HL-60 (cell line): Measurements from ENCODE around the gene KCMF1.
A peak's percentile ranks its signal among the peaks of the same experiment; 100 is the strongest.

Source experiments
- DNase-seq, 2 experiments: peaks; one replicate each; pipeline ENCODE4 v3.0.0-alpha.2; 2010 to 2020; ENCODE audit warnings: low read depth in 1 of 2, low spot score in 1 of 2
- H3K27ac ChIP-seq: fragments of 250-450 bp; sonication (Bioruptor Pico); replicated peaks from 2 replicates; pipeline ENCODE4 v1.5.1; 2020; ENCODE audit warnings: mild to moderate bottlenecking, moderate library complexity
- H3K27me3 ChIP-seq: fragments of 250-450 bp; sonication (Bioruptor Pico); 2 replicates; pipeline ENCODE4 v1.5.1; 2021; ENCODE audit warnings: mild to moderate bottlenecking, moderate library complexity; ENCODE audit not compliant: insufficient read depth, poor library complexity, severe bottlenecking
- H3K4me3 ChIP-seq: replicated peaks from 2 replicates; pipeline ENCODE4 v1.5.1; 2011; ENCODE audit warnings: mild to moderate bottlenecking, control low read depth, low read length; ENCODE audit not compliant: insufficient read depth
- GABPA ChIP-seq: IDR thresholded peaks from 2 replicates; pipeline ENCODE4 v1.6.1; 2012; ENCODE audit warnings: low read depth
- POLR2AphosphoS5 ChIP-seq: IDR thresholded peaks from 2 replicates; pipeline ENCODE4 v1.6.1; 2012; ENCODE audit warnings: low read depth
- SPI1 ChIP-seq: IDR thresholded peaks from 2 replicates; pipeline ENCODE4 v1.6.1; 2012; ENCODE audit warnings: low read depth, mild to moderate bottlenecking, borderline replicate concordance
- long read RNA-seq: library from polyadenylated mRNA; unstranded; transcript quantifications from one replicate; pipeline ENCODE4 v2.0.0, GENCODE V29; 2020
- TF ChIP-seq, protein P1 (sequence below): IDR thresholded peaks from 2 replicates; pipeline ENCODE4 v1.6.1; 2012; ENCODE audit warnings: low read depth; ENCODE audit not compliant: insufficient replicate concordance
- TF ChIP-seq, protein P2 (sequence below): IDR thresholded peaks from one replicate; pipeline ENCODE4 v1.5.1; 2011; ENCODE audit warnings: low read length, control low read depth, inconsistent platforms; ENCODE audit not compliant: insufficient read depth

KCMF1 gene
- long read RNA-seq, full-length matches to known transcripts, result 5 of 12 reads
- long read RNA-seq, partial matches to known transcripts, result 2 of 12 reads
- long read RNA-seq, other reads (novel, unspliced or antisense), result 5 of 12 reads

DNA sequence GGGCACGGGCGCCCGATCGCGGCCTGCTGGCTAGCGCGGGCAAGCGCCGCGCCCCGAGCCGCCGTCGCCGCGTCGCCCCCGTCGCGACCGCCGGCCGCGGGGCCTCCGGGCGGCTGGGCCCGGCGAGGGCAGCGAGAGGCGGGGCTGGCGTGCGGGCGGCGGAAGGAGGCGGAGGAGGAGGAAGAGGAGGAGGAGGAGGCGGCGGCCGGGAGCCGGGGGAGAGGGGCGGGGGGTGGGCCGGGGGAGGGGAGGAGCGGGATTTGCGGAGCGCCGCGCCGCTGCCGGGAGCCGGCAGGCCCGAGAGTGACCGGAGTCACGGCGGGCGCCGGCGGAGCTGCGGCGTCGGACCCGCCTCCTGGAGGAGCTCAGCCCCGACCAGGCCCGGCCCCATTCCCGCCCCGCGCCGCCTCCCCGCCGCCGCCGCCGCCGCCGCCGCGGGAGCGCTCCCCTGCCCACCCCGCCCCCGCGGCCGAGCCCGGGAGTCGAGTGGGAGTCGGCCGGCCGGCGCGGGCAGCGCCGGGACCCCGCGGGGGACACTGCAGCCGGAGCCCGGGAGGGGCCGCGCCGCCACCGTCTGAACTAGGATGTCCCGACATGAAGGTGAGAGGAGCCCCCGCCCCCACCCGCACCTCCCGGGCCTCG is at the start of gene KCMF1:
Gene KCMF1 (plus strand): TSS at position 294 of the 642 bp plus-strand sequence. CDS start 291 bp downstream, at position 585.
- Histone ChIP-seq H3K27me3 (no peaks in the 10 kb centered on the region), H3K27ac (peak within 1 kb of the TSS; percentile 98), H3K4me3 (peak within 1 kb of the TSS; percentile 71)
- DNase-seq, result peak in 1 of 2 experiments; percentile 76
- no peak for TF ChIP-seq POLR2AphosphoS5
- no peak for TF ChIP-seq SPI1
- TF ChIP-seq, protein P1, sequence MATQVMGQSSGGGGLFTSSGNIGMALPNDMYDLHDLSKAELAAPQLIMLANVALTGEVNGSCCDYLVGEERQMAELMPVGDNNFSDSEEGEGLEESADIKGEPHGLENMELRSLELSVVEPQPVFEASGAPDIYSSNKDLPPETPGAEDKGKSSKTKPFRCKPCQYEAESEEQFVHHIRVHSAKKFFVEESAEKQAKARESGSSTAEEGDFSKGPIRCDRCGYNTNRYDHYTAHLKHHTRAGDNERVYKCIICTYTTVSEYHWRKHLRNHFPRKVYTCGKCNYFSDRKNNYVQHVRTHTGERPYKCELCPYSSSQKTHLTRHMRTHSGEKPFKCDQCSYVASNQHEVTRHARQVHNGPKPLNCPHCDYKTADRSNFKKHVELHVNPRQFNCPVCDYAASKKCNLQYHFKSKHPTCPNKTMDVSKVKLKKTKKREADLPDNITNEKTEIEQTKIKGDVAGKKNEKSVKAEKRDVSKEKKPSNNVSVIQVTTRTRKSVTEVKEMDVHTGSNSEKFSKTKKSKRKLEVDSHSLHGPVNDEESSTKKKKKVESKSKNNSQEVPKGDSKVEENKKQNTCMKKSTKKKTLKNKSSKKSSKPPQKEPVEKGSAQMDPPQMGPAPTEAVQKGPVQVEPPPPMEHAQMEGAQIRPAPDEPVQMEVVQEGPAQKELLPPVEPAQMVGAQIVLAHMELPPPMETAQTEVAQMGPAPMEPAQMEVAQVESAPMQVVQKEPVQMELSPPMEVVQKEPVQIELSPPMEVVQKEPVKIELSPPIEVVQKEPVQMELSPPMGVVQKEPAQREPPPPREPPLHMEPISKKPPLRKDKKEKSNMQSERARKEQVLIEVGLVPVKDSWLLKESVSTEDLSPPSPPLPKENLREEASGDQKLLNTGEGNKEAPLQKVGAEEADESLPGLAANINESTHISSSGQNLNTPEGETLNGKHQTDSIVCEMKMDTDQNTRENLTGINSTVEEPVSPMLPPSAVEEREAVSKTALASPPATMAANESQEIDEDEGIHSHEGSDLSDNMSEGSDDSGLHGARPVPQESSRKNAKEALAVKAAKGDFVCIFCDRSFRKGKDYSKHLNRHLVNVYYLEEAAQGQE, result no peak
- TF ChIP-seq, protein P2, sequence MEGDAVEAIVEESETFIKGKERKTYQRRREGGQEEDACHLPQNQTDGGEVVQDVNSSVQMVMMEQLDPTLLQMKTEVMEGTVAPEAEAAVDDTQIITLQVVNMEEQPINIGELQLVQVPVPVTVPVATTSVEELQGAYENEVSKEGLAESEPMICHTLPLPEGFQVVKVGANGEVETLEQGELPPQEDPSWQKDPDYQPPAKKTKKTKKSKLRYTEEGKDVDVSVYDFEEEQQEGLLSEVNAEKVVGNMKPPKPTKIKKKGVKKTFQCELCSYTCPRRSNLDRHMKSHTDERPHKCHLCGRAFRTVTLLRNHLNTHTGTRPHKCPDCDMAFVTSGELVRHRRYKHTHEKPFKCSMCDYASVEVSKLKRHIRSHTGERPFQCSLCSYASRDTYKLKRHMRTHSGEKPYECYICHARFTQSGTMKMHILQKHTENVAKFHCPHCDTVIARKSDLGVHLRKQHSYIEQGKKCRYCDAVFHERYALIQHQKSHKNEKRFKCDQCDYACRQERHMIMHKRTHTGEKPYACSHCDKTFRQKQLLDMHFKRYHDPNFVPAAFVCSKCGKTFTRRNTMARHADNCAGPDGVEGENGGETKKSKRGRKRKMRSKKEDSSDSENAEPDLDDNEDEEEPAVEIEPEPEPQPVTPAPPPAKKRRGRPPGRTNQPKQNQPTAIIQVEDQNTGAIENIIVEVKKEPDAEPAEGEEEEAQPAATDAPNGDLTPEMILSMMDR, result no peak
- no peak for TF ChIP-seq GABPA

DNA sequence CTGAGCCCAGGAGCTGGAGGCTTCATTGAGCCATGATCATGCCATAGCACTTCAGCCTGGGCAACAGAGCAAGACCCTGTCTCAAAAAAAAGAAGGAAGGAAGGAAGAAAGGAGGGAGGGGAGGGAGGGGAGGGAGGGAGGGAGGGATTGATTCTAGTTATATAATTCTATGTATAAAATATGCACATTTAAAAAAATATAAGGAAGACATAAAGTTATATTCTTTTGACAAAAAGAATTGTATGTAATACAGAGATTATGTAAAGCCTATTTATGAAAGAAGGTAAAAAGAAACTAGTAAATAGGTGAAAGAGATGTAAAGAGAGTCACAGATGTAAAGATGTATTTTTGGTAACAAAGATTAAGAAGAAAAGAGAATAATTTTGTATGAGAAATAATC is 48.0 kb upstream of the KCMF1 start:
- no peak overlapping the region for H3K4me3 ChIP-seq
- no peaks in the 10 kb centered on the region for H3K27me3 ChIP-seq
- TF ChIP-seq, protein P1, result no peak
- TF ChIP-seq POLR2AphosphoS5, result no peak
- no peak for TF ChIP-seq SPI1
- no peak for TF ChIP-seq GABPA
- TF ChIP-seq, protein P2, result no peak
- DNase-seq, result no peak
- no peak overlapping the region for H3K27ac ChIP-seq

DNA sequence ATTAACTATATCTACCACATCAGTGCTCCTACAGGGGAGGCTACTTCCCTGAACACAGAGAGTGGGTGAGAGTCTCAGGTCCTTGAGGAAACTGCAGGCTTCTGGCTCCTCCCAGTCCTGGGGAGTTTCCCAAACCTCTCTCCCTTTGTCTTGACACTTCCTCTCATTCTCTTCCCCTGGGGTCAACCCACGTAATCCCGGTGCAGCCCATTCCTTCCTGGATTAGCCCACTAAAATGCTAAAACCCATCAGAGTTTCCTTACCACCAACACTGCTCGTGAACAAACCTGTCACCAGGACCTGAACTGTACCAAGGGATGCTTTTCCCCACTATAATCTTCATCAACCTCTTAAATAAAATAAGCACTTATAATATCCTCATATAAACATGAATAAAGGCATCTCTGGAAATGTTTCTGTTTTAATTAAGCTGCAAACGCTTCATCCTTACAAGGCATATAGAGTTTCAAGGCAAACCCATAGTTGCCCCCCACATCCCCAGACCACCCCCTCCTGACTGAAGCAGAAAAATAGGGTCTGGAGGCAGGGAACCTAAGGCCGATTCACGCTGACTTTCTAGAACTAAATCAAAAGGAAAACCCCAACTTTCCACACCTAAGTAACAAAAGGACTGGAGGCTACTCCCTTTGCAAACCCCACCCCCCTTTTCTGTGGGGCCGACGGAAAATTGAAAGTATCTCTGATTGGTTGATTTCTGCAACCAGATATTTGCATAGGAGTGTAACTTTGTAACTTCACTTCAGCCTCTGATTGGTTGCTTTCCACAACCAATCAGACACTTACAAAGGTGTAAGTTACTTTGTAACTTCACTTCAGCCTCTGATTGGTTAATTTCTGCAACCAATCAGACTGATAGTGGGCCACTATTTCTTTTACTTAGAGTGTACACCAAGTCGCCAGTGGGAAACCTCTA is 46.5 kb upstream of the KCMF1 start:
- H3K27me3 ChIP-seq, result no peaks in the 10 kb centered on the region
- TF ChIP-seq, protein P2, result no peak
- TF ChIP-seq GABPA, result no peak
- TF ChIP-seq SPI1, result no peak
- TF ChIP-seq, protein P1, result no peak
- TF ChIP-seq POLR2AphosphoS5, result no peak
- no peak for DNase-seq
- no peak overlapping the region for H3K4me3 ChIP-seq
- H3K27ac ChIP-seq, result no peak overlapping the region
